Aorta (tissue), 5 donors: Measurements from ENCODE around the gene ADCY5. TPM values are rescaled to one million over a fixed set of nuclear protein-coding genes. Genes with fewer than 3 reads are reported as not detected.

ENCODE experiments used
- ATAC-seq: fragments of 200-7000 bp; cut with Tn5 transposase; one replicate; pipeline ENCODE4 v1.9.1; 2022; ENCODE audit warnings: moderate library complexity; ENCODE audit not compliant: low FRiP score
- DNase-seq, 2 donors: peaks; one replicate each; pipeline ENCODE4 v3.0.0-alpha.2; 2020
- H3K27ac ChIP-seq, 2 donors: one replicate each; pipeline ENCODE4 v1.5.1; 2013; ENCODE audit warnings: low read length in 2 of 2, mild to moderate bottlenecking in 2 of 2, moderate library complexity in 2 of 2, control low read depth in 1 of 2, inconsistent platforms in 1 of 2, low read depth in 1 of 2
- H3K27me3 ChIP-seq, 2 donors: one replicate each; pipeline ENCODE4 v1.6.1; 2013; ENCODE audit warnings: control low read depth in 1 of 2, low read length in 1 of 2, mild to moderate bottlenecking in 1 of 2, moderate library complexity in 1 of 2; ENCODE audit not compliant: insufficient read depth in 2 of 2, control insufficient read depth in 1 of 2
- H3K36me3 ChIP-seq, 2 donors: one replicate each; pipeline ENCODE4 v1.6.1; 2013; ENCODE audit warnings: control low read depth in 1 of 2, low read length in 1 of 2, mild to moderate bottlenecking in 1 of 2; ENCODE audit not compliant: insufficient read depth in 2 of 2, control insufficient read depth in 1 of 2
- H3K4me1 ChIP-seq, 2 donors: one replicate each; pipeline ENCODE4 v1.6.1; 2013; ENCODE audit warnings: low read length in 2 of 2, control low read depth in 1 of 2, mild to moderate bottlenecking in 1 of 2, moderate library complexity in 1 of 2; ENCODE audit not compliant: insufficient read depth in 2 of 2, control insufficient read depth in 1 of 2
- H3K4me3 ChIP-seq, 2 donors: one replicate each; pipeline ENCODE4 v1.5.1; 2013; ENCODE audit warnings: low read length in 2 of 2, control low read depth in 1 of 2, mild to moderate bottlenecking in 1 of 2
- H3K9me3 ChIP-seq: one replicate; pipeline ENCODE4 v1.6.1; 2013; ENCODE audit warnings: mild to moderate bottlenecking, low read length; ENCODE audit not compliant: control insufficient read depth
- WGBS, 2 donors: extraction: QIAGEN DNeasy Blood & Tissue Kit; methylation state at CpG; one replicate each; pipeline ENCODE4 v1.1.7; 2013; 5-methylcytosine and 5-hydroxymethylcytosine counted together
- intact Hi-C, 2 donors: fragments of 100-400 bp; cut with DNase I; formaldehyde crosslinking; loops; one replicate each; pipeline versions ENCODE4 v1.14.2 to v1.15.0; 2022
- polyA plus RNA-seq, 2 donors: library from polyadenylated mRNA; stranded (reverse); fragments of 200-250 nt; gene quantifications; one replicate each; pipeline ENCODE4 v1.2.3, GENCODE V29; 2013
- total RNA-seq, 2 donors: library from RNA; stranded (reverse); fragmentation: NEBNext Ultra II Directional; extraction: Animal tissue kit (Norgen Biotek cat#: 25700); gene quantifications; one replicate each; pipeline ENCODE4 v1.2.1, GENCODE V29; 2021
- donor health status: healthy with polysubstance abuse.
- donor health status: Bipolar disorder and iron deficiency.
- donor health status: DM: no; HTN: no; CAD: no.
- donor health status: DM: no; HTN: no; CAD: no.
- donor health status: DM: yes; HTN: yes; CAD: no.

Gene ADCY5
- total and polyA plus RNA-seq, 4 donors = 6.6 to 72.7 (median 40.9) TPM

- Histone ChIP-seq H3K4me3 (no peak overlapping the region), H3K4me1 (no peaks in the 10 kb centered on the region), H3K27ac (no peak overlapping the region), H3K36me3 (no peaks in the 10 kb centered on the region), H3K27me3 (no peaks in the 10 kb centered on the region), H3K9me3 (no peaks in the 10 kb centered on the region)
- 86 to 94% methylated on average over 3 of the region's 3 CpGs for WGBS, 2 donors
- no peak for ATAC-seq
- intact Hi-C loops = no loop called here
- DNase-seq = peak in 1 of 2 donors; percentile 31
Observed at GRCh38 chr3:123339302-123339701, 109.6 kb downstream of the ADCY5 start.

DNA sequence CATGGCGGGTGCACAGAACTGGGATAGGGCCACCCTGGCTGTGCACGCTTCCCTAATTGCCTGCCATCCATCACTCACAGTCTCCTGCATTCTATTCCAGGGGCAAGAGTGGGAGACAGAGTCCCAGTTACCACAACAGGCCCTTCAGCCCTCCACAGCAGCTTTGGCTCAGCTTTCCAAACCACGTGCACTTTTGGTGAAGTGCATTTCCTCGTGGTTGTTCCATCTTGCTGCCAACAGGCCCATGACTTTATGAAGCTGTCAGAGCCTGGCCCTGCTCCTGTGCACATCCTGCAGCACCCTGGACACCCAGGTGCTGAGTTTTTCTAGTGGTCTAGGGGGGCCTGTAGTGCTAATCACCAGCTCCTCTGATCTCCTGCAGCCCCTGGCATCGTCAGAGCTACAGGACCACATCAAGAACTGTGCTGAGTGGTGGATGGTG lies 110.2 kb downstream of the ADCY5 start:
- Histone ChIP-seq H3K27me3 (no peaks in the 10 kb centered on the region), H3K4me3 (no peak overlapping the region), H3K9me3 (no peaks in the 10 kb centered on the region), H3K36me3 (no peaks in the 10 kb centered on the region), H3K4me1 (no peaks in the 10 kb centered on the region), H3K27ac (no peak overlapping the region)
- DNase-seq = peak in 1 of 2 donors; percentile 32
- intact Hi-C loops = no loop called here
- ATAC-seq = no peak
- WGBS, 2 donors = 57 to 60% methylated on average over 5 of the region's 5 CpGs

GRCh38 chr3:123337948-123338619 lies 110.8 kb downstream of the ADCY5 start:
- DNase-seq (peak in 1 of 2 donors; percentile 22), ATAC-seq (no peak)
- intact Hi-C loops = no loop called here
- no peaks in the 10 kb centered on the region for H3K9me3 ChIP-seq
- H3K4me1 ChIP-seq = no peaks in the 10 kb centered on the region
- no peaks in the 10 kb centered on the region for H3K36me3 ChIP-seq
- H3K4me3 ChIP-seq = no peak overlapping the region
- no peak overlapping the region for H3K27ac ChIP-seq
- WGBS, 2 donors = 79 to 88% methylated on average over 8 of the region's 8 CpGs
- H3K27me3 ChIP-seq = no peaks in the 10 kb centered on the region

GRCh38 chr3:123337226-123337625 lies 111.7 kb downstream of the ADCY5 start:
- ATAC-seq = no peak
- intact Hi-C loops = no loop called here
- H3K27ac ChIP-seq = no peak overlapping the region
- H3K36me3 ChIP-seq = no peaks in the 10 kb centered on the region
- H3K4me3 ChIP-seq = no peak overlapping the region
- no peaks in the 10 kb centered on the region for H3K4me1 ChIP-seq
- peak in 1 of 2 donors; percentile 34 for DNase-seq
- H3K9me3 ChIP-seq = no peaks in the 10 kb centered on the region
- 98 to 99% methylated on average over 11 of the region's 11 CpGs for WGBS, 2 donors
- H3K27me3 ChIP-seq = no peaks in the 10 kb centered on the region

- DNase-seq = peak in 1 of 2 donors; percentile 57
- Histone ChIP-seq H3K9me3 (no peaks in the 10 kb centered on the region), H3K4me3 (no peak overlapping the region), H3K27me3 (no peaks in the 10 kb centered on the region), H3K36me3 (no peaks in the 10 kb centered on the region), H3K27ac (no peak overlapping the region), H3K4me1 (no peaks in the 10 kb centered on the region)
- 69 to 73% methylated on average over 7 of the region's 7 CpGs for WGBS, 2 donors
- intact Hi-C loops = no loop called here
- ATAC-seq = no peak
Observed at GRCh38 chr3:123336441-123336851, 112.4 kb downstream of the ADCY5 start.

DNA sequence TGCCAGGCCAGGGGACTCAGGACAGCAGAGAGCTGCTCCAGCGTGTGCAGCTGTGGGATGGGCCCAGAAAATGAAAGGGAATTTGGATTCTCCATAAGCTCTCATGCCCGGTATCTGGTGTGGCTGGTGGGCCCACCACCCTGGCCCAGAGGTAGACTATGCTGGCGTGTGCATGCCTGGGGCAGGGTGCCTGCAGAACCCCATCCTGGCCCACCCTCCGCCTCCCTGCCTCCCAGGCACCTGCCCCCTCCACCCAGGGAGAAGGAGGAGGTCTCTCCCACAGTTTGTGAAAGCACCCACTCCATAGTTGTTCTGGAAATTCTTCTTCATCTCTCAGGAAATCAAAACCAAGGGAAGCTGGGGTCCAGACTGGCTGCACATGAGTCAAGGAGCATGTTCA lies 112.9 kb downstream of the ADCY5 start:
- no peaks in the 10 kb centered on the region for H3K4me1 ChIP-seq
- peak overlapping the region in 1 of 2 donors; percentile 22 for H3K27ac ChIP-seq
- WGBS, 2 donors = 79 to 87% methylated on average over 4 of the region's 4 CpGs
- no peaks in the 10 kb centered on the region for H3K9me3 ChIP-seq
- H3K36me3 ChIP-seq = no peaks in the 10 kb centered on the region
- no peaks in the 10 kb centered on the region for H3K27me3 ChIP-seq
- intact Hi-C loops = no loop called here
- ATAC-seq = no peak
- H3K4me3 ChIP-seq = no peak overlapping the region
- peak in 1 of 2 donors; percentile 52 for DNase-seq

- ATAC-seq = no peak
- Histone ChIP-seq H3K4me1 (no peaks in the 10 kb centered on the region), H3K27me3 (no peaks in the 10 kb centered on the region), H3K4me3 (no peak overlapping the region), H3K36me3 (no peaks in the 10 kb centered on the region), H3K9me3 (no peaks in the 10 kb centered on the region), H3K27ac (peak overlapping the region in 1 of 2 donors; percentile 22)
- 45 to 47% methylated on average over 14 of the region's 14 CpGs for WGBS, 2 donors
- intact Hi-C loops = no loop called here
- peak; percentile 32 to 62 for DNase-seq
Observed at GRCh38 chr3:123335007-123335670, 113.8 kb downstream of the ADCY5 start.

GRCh38 chr3:123334056-123334455 lies 114.8 kb downstream of the ADCY5 start:
- H3K27me3 ChIP-seq = no peaks in the 10 kb centered on the region
- H3K36me3 ChIP-seq = no peaks in the 10 kb centered on the region
- ATAC-seq (no peak), DNase-seq (peak in 1 of 2 donors; percentile 49)
- H3K27ac ChIP-seq = no peak overlapping the region
- intact Hi-C loops = loop anchor here (5.0 kb wide), 3 partner anchors 33 to 113 kb away; partner anchors contain the start of gene ADCY5 (in 1 of the 2)
- H3K4me1 ChIP-seq = no peaks in the 10 kb centered on the region
- H3K4me3 ChIP-seq = no peak overlapping the region
- WGBS, 2 donors = 85 to 90% methylated on average over 7 of the region's 7 CpGs
- no peaks in the 10 kb centered on the region for H3K9me3 ChIP-seq

DNA sequence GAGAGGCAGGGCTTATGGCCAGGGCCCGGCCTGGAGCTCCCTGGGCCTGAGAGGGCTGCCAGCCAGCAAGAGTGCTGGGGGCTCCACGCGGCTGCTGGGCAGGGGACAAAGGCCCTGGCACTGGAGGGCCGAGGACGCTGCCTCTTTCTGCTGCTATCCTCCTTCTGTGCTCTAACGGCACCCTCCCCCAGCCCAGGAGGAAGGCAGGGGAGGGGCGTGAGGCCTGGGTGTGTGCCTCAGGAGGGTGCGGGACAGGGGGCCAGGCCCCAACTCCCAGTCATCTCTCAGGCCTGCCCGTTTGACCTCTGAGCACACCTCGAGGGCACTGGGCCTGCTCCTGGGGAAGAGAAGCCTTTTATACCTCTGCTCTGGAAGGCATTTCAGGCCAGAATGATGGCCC lies 115.5 kb downstream of the ADCY5 start:
- 51 to 58% methylated on average over 9 to 10 of the region's 10 CpGs for WGBS, 2 donors
- no peaks in the 10 kb centered on the region for H3K4me1 ChIP-seq

More for the DNA sequence above, 115.5 kb downstream of the ADCY5 start:
- Histone ChIP-seq H3K9me3 (no peaks in the 10 kb centered on the region), H3K4me3 (no peak overlapping the region), H3K36me3 (no peaks in the 10 kb centered on the region), H3K27ac (peak overlapping the region in 1 of 2 donors; percentile 65), H3K27me3 (no peaks in the 10 kb centered on the region)
- DNase-seq = peak in 1 of 2 donors; percentile 40
- intact Hi-C loops = loop anchor here (5.0 kb wide), 3 partner anchors 34 to 114 kb away; partner anchors contain the start of gene ADCY5 (in 1 of the 2)
- ATAC-seq = no peak
